ENCODE results near the gene GPHN. TPM values are rescaled to one million over a fixed set of nuclear protein-coding genes. Genes with fewer than 3 reads are reported as not detected.

Gene GPHN
- total and polyA plus RNA-seq, 8 donors = 15.7 to 98.7 (median 35.7) TPM

- no peaks in the 10 kb centered on the region for H3K36me3 ChIP-seq
- no peak overlapping the region for H3K4me3 ChIP-seq
- no peaks in the 10 kb centered on the region for H3K9me3 ChIP-seq
- no peak for TF ChIP-seq POLR2AphosphoS5 (IDR thresholded peaks at IDR 0.05)
- no peak for TF ChIP-seq EP300 (IDR thresholded peaks at IDR 0.05)
- no peak for TF ChIP-seq POLR2A (IDR thresholded peaks at IDR 0.05)
- no peak for TF ChIP-seq CTCF (IDR thresholded peaks at IDR 0.05)
- H3K27ac ChIP-seq = no peak overlapping the region
- no peak for DNase-seq
- intact Hi-C loops (cut with DNase I; ENCODE audit: low total_unique reads) = no loop called here
- H3K4me1 ChIP-seq = peaks cover 0 to 2% (median 0%) of the 10 kb centered on the region in 4 donors
- H3K27me3 ChIP-seq = no peaks in the 10 kb centered on the region
Observed at GRCh38 chr14:66477567-66477966, 30.4 kb upstream of the GPHN start.

GRCh38 chr14:66482873-66483272, 25.1 kb upstream of the GPHN start:
- H3K27me3 ChIP-seq = no peaks in the 10 kb centered on the region
- intact Hi-C loops (cut with DNase I; ENCODE audit: low total_unique reads) = no loop called here
- no peak overlapping the region for H3K4me3 ChIP-seq
- DNase-seq = no peak
- peaks cover 0 to 11% (median 3%) of the 10 kb centered on the region in 4 donors for H3K4me1 ChIP-seq
- WGBS, 5 donors = 34 to 64% (median 55%) methylated on average over 2 of the region's 2 CpGs
- H3K9me3 ChIP-seq = no peaks in the 10 kb centered on the region
- H3K27ac ChIP-seq = peak overlapping the region in 1 of 5 donors; percentile 54
- H3K36me3 ChIP-seq = no peaks in the 10 kb centered on the region
- TF ChIP-seq POLR2AphosphoS5 (IDR thresholded peaks at IDR 0.05) = no peak
- TF ChIP-seq EP300 (IDR thresholded peaks at IDR 0.05) = no peak
- TF ChIP-seq POLR2A (IDR thresholded peaks at IDR 0.05) = no peak
- no peak for TF ChIP-seq CTCF (IDR thresholded peaks at IDR 0.05)

- intact Hi-C loops (cut with DNase I; ENCODE audit: low total_unique reads) = no loop called here
Observed at GRCh38 chr14:66483322-66483721, 24.6 kb upstream of the GPHN start.

GRCh38 chr14:66485029-66485428, 22.9 kb upstream of the GPHN start:
- Histone ChIP-seq H3K4me3 (no peak overlapping the region), H3K9me3 (no peaks in the 10 kb centered on the region), H3K36me3 (no peaks in the 10 kb centered on the region), H3K27me3 (no peaks in the 10 kb centered on the region), H3K27ac (no peak overlapping the region), H3K4me1 (peaks cover 0 to 11% (median 3%) of the 10 kb centered on the region in 4 donors)
- WGBS, 5 donors = 43 to 86% (median 73%) methylated on average over 3 of the region's 3 CpGs
- intact Hi-C loops (cut with DNase I; ENCODE audit: low total_unique reads) = no loop called here
- TF ChIP-seq CTCF (IDR thresholded peaks at IDR 0.05) = no peak
- TF ChIP-seq POLR2AphosphoS5 (IDR thresholded peaks at IDR 0.05) = no peak
- no peak for TF ChIP-seq POLR2A (IDR thresholded peaks at IDR 0.05)
- TF ChIP-seq EP300 (IDR thresholded peaks at IDR 0.05) = no peak
- no peak for DNase-seq

More at GRCh38 chr14:66483322-66483721, 24.6 kb upstream of the GPHN start:
- 16 to 32% (median 22%) methylated on average over 1 of the region's 1 CpG for WGBS, 5 donors
- DNase-seq = no peak
- no peaks in the 10 kb centered on the region for H3K9me3 ChIP-seq
- no peaks in the 10 kb centered on the region for H3K27me3 ChIP-seq
- TF ChIP-seq CTCF (IDR thresholded peaks at IDR 0.05) = no peak
- peak in 1 of 3 donors; percentile 61 for TF ChIP-seq POLR2AphosphoS5 (IDR thresholded peaks at IDR 0.05)
- H3K4me3 ChIP-seq = no peak overlapping the region
- H3K4me1 ChIP-seq = peaks cover 0 to 11% (median 3%) of the 10 kb centered on the region in 4 donors
- H3K27ac ChIP-seq = peak overlapping the region in 1 of 5 donors; percentile 54
- no peaks in the 10 kb centered on the region for H3K36me3 ChIP-seq
